GM21737 (cell line): ENCODE data around the gene ZBTB22.
"Not testable (repeated sequence)": the region's sequence is repeated elsewhere in the genome, so short reads cannot be mapped to it uniquely, and the experiment has no call there.

ENCODE experiments used
- ATAC-seq: cut with Tn5 transposase; IDR thresholded peaks from one replicate; pipeline ENCODE4 v1.9.1; 2021; ENCODE audit warnings: mild to moderate bottlenecking, moderate library complexity; ENCODE audit not compliant: unreplicated experiment

ZBTB22 gene

DNA sequence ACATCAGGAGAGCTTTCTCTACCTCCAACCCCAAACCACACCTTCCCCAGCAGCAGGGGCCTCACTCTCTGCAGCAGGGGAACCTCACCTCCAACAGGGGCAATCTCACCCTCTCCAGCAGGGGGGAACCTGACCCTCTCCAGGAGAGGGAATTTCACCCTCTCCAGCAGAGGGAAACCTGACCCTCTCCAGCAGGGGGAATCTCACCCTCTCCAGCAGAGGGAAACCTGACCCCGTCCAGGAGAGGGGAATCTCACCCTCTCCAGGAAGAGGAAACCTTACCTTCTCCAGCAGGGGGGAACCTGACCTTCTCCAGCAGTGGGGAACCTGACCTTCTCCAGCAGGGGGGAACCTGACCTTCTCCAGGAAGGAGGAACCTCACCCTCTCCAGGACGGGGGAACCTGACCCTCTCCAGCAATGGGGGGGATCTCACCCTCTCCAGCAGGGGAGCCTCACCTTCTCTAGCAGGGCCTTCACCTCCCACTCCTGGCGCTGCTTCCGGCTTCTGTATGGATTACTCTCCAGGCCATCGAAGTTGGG is 37.5 kb downstream of the ZBTB22 start:
- ATAC-seq, result no peak

GRCh38 chr6:33279257-33279695 is 38.3 kb downstream of the ZBTB22 start:
- ATAC-seq, result no peak

GRCh38 chr6:33278810-33279209 is 38.7 kb downstream of the ZBTB22 start:
- no peak for ATAC-seq

DNA sequence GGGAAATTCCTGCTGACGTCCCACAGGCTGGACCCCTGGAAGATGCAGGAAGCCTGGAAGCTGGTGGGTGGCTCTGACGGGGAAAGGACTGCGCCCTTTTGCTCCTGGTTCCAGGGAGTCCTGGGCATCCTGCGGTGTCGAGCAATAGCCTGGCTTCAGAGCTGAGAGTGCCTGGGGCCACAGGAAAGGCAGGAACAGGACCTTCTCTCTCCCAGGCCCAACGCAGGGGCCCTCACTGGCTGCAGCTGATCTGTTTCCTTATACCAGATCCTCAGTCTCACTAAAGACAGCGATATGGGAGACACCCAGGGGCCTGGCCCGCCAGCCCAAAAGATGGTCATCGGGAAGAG is 39.2 kb downstream of the ZBTB22 start:
- no peak for ATAC-seq

GRCh38 chr6:33277663-33278391 is 39.7 kb downstream of the ZBTB22 start:
- ATAC-seq, result peak; percentile 1

GRCh38 chr6:33276864-33277662 is 40.5 kb downstream of the ZBTB22 start, which contains the start of gene B3GALT4:
TSS of gene B3GALT4 (plus strand) at chr6:33277123. CDS start at chr6:33277420, 297 bp downstream.
- peak; percentile 44 for ATAC-seq

- no peak for ATAC-seq
These were observed 41.0 kb downstream of the ZBTB22 start for GRCh38 chr6:33276581-33276863.

GRCh38 chr6:33275795-33276580 is 41.6 kb downstream of the ZBTB22 start:
- not testable (repeated sequence) for ATAC-seq

DNA sequence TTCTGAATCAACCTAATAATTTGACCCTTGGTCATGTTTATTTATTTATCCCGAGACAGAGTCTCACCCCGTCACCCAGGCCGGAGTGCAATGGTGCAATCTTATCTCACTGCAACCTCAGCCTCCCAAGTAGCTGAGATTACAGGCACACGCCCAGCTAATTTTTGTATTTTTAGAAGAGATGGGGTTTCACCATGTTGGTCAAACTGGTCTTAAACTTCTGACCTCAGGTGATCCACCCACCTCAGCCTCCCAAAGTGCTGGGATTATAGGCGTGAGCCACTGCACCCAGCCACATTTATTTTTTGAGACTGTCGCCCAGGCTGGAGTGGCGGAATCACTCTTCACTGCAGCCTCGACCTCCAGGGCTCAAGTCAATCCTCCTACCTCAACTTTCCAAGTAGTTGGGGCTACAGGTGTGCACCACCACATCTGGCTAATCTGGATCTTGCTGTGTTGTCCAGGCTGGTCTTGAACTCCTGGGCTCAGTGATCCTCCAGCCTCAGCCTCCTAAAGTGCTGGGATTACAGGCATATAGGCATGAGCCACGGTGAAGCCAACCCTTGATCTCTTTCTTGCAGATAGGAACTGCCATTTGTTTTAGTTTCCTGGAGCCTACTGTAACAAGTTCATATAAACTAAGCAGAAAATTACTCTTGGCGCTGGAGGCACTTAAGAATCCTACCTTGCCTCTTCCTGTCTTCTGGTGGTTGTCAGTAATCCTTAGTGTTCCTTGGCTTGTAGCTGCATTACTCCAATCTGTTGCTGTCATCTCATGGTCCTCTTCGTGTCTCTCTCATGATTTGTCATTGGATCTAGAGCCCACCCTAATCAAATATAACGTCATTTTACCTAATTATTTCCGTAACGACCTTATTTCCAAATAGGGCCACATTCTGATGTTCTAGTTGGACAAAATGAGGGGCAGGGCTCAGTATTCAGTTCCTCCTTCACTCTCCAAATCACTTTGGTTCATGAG is 43.3 kb downstream of the ZBTB22 start:
- ATAC-seq, result no peak

- no peak for ATAC-seq
These were observed 44.2 kb downstream of the ZBTB22 start for GRCh38 chr6:33273129-33273923.

DNA sequence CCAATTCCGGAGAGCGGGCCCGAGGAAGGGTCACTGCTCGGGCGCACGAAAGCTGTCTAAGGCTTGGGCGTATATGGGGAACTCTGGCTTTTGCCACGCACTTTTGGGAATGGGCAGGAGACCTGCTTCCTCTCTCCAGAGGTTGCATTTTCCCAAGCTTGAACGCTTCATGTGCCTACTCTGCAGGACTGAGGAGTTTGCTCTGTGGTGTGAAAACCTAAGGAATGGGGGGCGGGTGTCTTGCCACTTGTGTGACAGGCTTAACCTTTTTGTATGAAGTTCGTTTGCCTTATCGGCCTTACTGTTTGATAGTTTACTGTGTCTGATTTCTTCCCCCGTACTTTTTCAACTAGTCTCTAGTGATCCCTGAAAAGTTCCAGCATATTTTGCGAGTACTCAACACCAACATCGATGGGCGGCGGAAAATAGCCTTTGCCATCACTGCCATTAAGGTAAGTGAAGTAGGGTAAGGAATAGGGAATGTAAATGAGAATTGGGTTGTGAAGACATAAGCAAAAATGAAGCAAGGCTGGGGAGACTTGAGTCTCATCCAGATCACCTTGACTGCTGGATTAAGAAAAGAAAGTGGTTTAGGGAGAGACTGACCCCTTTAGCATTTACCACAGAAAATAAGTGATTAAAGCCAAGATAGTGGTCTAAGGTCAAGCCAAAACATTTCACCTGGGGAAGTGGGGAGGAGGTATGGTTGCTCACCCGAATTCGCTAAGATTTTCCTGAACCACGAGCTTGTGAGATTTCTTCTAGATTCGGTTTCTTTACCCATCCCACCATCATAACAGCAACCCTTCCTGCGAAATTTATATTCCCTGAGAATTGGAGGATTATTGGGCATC is 45.0 kb downstream of the ZBTB22 start:
- ATAC-seq, result no peak

GRCh38 chr6:33271468-33272274 is 45.9 kb downstream of the ZBTB22 start, which contains the start of the genes RPS18 and VPS52:
TSS of gene RPS18 (plus strand) at chr6:33272075. CDS start at chr6:33272120, 45 bp downstream.
TSS of gene VPS52 (minus strand) at chr6:33271876. CDS start at chr6:33271675, 201 bp downstream.
- peak; percentile 63 for ATAC-seq

GRCh38 chr6:33271117-33271467 is 46.5 kb downstream of the ZBTB22 start:
- ATAC-seq, result no peak
